ENCODE measurements around the gene IQCM. TPM values are rescaled to one million over a fixed set of nuclear protein-coding genes. Genes with fewer than 3 reads are reported as not detected.

The IQCM gene
- total RNA-seq, 1 donor from 2014 or later: not detected

DNA sequence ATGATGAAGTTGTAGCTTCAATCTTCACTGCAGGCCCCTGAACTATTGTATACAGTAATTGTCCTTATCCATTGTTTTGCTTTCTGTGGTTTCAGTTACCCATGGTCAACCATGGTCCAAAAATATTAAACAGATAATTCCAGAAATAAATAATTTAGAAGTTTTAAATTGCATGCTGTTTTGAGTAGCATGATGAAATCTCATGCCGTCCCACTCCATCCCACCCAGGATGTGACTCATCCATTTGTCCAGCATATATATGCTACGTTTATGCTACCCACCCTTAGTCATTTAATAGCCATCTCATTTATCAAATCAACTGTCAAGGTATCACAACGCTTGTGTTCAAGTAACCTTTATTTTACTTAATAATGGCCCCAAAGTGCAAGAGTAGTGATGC, 34.5 kb downstream of the IQCM start:
- DNase-seq: no peak
- no peaks in the 10 kb centered on the region for H3K9me3 ChIP-seq
- H3K4me3 ChIP-seq: no peak overlapping the region
- intact Hi-C loops (cut with DNase I): no loop called here
- no peaks in the 10 kb centered on the region for H3K36me3 ChIP-seq
- no peaks in the 10 kb centered on the region for H3K4me1 ChIP-seq
- TF ChIP-seq, protein P1, sequence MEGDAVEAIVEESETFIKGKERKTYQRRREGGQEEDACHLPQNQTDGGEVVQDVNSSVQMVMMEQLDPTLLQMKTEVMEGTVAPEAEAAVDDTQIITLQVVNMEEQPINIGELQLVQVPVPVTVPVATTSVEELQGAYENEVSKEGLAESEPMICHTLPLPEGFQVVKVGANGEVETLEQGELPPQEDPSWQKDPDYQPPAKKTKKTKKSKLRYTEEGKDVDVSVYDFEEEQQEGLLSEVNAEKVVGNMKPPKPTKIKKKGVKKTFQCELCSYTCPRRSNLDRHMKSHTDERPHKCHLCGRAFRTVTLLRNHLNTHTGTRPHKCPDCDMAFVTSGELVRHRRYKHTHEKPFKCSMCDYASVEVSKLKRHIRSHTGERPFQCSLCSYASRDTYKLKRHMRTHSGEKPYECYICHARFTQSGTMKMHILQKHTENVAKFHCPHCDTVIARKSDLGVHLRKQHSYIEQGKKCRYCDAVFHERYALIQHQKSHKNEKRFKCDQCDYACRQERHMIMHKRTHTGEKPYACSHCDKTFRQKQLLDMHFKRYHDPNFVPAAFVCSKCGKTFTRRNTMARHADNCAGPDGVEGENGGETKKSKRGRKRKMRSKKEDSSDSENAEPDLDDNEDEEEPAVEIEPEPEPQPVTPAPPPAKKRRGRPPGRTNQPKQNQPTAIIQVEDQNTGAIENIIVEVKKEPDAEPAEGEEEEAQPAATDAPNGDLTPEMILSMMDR (IDR thresholded peaks at IDR 0.05): no peak
- no peaks in the 10 kb centered on the region for H3K27me3 ChIP-seq
- no peak overlapping the region for H3K27ac ChIP-seq
- ATAC-seq: no peak

DNA sequence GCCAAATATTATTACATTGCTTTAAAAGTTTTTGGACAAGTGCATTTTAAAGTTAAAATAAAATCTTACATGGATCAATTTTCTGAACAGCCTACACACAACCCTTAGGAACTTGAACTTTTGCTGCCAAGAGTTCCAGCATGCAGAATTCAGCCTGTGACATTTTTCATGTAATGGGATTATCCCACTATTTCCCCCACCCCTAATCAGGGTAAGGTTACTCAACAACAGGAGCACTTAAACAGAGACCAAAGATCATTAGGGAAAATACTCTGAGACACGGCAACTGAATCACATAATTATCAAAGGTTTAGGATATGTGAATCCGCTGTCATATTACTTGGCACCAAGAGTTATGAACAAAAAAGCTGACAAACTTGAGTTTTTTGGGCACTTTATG, 47.2 kb downstream of the IQCM start:
- DNase-seq (no peak), ATAC-seq (no peak)
- H3K4me3 ChIP-seq: no peak overlapping the region
- H3K27ac ChIP-seq: no peak overlapping the region
- no peaks in the 10 kb centered on the region for H3K9me3 ChIP-seq
- TF ChIP-seq, protein P1 (IDR thresholded peaks at IDR 0.05): no peak
- H3K36me3 ChIP-seq: no peaks in the 10 kb centered on the region
- H3K27me3 ChIP-seq: no peaks in the 10 kb centered on the region
- no peaks in the 10 kb centered on the region for H3K4me1 ChIP-seq
- intact Hi-C loops (cut with DNase I): no loop called here

- Histone ChIP-seq H3K36me3 (no peaks in the 10 kb centered on the region), H3K4me1 (no peaks in the 10 kb centered on the region), H3K27me3 (no peaks in the 10 kb centered on the region), H3K27ac (no peak overlapping the region), H3K9me3 (no peaks in the 10 kb centered on the region), H3K4me3 (no peak overlapping the region)
- DNase-seq (no peak), ATAC-seq (no peak)
- intact Hi-C loops (cut with DNase I): no loop called here
- TF ChIP-seq, protein P1 (IDR thresholded peaks at IDR 0.05): no peak
These were observed 49.5 kb downstream of the IQCM start for GRCh38 chr4:149766135-149766534.

DNA sequence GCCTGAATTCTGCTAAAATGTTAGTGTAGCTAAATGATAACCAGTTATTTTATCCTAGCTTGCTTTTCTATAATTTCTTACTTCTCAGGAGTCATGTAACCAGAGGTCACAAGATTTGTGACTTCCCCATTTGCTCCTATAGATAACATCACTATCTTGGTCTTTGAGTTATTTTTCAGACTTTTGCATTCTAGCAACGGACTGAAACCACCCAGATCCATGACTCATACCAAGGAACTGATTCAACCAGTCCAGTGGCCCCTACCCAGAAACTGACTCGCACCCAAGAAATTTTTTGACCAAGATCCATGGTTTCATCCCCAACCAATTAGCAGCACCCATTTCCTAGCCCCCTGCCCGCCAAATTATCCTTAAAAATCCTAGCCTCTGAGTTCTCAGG, 50.0 kb downstream of the IQCM start:
- intact Hi-C loops (cut with DNase I): no loop called here
- DNase-seq (no peak), ATAC-seq (no peak)
- Histone ChIP-seq H3K9me3 (no peaks in the 10 kb centered on the region), H3K27me3 (no peaks in the 10 kb centered on the region), H3K27ac (no peak overlapping the region), H3K4me3 (no peak overlapping the region), H3K36me3 (no peaks in the 10 kb centered on the region), H3K4me1 (no peaks in the 10 kb centered on the region)
- TF ChIP-seq, protein P1 (IDR thresholded peaks at IDR 0.05): no peak

- no peak for DNase-seq
- ATAC-seq: no peak
- intact Hi-C loops (cut with DNase I): no loop called here
- H3K9me3 ChIP-seq: no peaks in the 10 kb centered on the region
- H3K4me1 ChIP-seq: no peaks in the 10 kb centered on the region
- no peak overlapping the region for H3K27ac ChIP-seq
- TF ChIP-seq, protein P1 (IDR thresholded peaks at IDR 0.05): no peak
- no peaks in the 10 kb centered on the region for H3K27me3 ChIP-seq
- no peaks in the 10 kb centered on the region for H3K36me3 ChIP-seq
- no peak overlapping the region for H3K4me3 ChIP-seq
These were observed 59.7 kb downstream of the IQCM start for GRCh38 chr4:149755969-149756368.

- intact Hi-C loops (cut with DNase I): no loop called here
- H3K27ac ChIP-seq: no peak overlapping the region
- no peak for DNase-seq
- no peak for ATAC-seq
- TF ChIP-seq, protein P1 (IDR thresholded peaks at IDR 0.05): no peak
- H3K4me3 ChIP-seq: no peak overlapping the region
- no peaks in the 10 kb centered on the region for H3K9me3 ChIP-seq
- H3K27me3 ChIP-seq: no peaks in the 10 kb centered on the region
- H3K4me1 ChIP-seq: no peaks in the 10 kb centered on the region
- no peaks in the 10 kb centered on the region for H3K36me3 ChIP-seq
These were observed 61.1 kb downstream of the IQCM start for GRCh38 chr4:149754526-149754925.
